HepG2 (cell line): ENCODE measurements around the gene C2orf15. TPM values are rescaled to one million over a fixed set of nuclear protein-coding genes. Genes with fewer than 3 reads are reported as not detected.

Source experiments
- KDM2A ChIP-seq: sonication (generic); formaldehyde crosslinking; IDR thresholded peaks from 2 replicates; pipeline ENCODE4 v1.4.0; 2020; ENCODE audit warnings: low read depth, missing genetic modification reagents, borderline replicate concordance
- KDM5A ChIP-seq: fragments of 200-600 bp; sonication (generic); IDR thresholded peaks from 2 replicates; pipeline ENCODE4 v1.7.0; 2018; ENCODE audit warnings: antibody characterized with exemption, mild to moderate bottlenecking, low read length, borderline replicate concordance
- KDM6A ChIP-seq: IDR thresholded peaks from 2 replicates; pipeline ENCODE4 v1.6.1; 2016; ENCODE audit warnings: low read depth
- PCBP2 ChIP-seq: fragments of 200-400 bp; formaldehyde crosslinking; optimal IDR thresholded peaks from 2 replicates; pipeline ENCODE3; 2018; ENCODE audit warnings: low read length, low read depth; ENCODE audit not compliant: poor library complexity, severe bottlenecking
- RXRB ChIP-seq: IDR thresholded peaks from 2 replicates; pipeline ENCODE4 v1.6.1; 2016; ENCODE audit warnings: borderline replicate concordance, missing genetic modification reagents, missing compliant biosample characterization
- SKIL ChIP-seq: sonication (generic); formaldehyde crosslinking; IDR thresholded peaks from 2 replicates; pipeline ENCODE4 v1.8.0; 2022; ENCODE audit warnings: missing genetic modification reagents, mild to moderate bottlenecking, moderate library complexity, borderline replicate concordance
- ZBTB1 ChIP-seq: sonication (generic); formaldehyde crosslinking; IDR thresholded peaks from 2 replicates; pipeline ENCODE4 v1.4.0; 2020; ENCODE audit warnings: missing genetic modification reagents, borderline replicate concordance
- ZNF205 ChIP-seq: IDR thresholded peaks from 2 replicates; pipeline ENCODE4 v1.6.1; 2018; ENCODE audit warnings: missing biosample characterization, missing genetic modification reagents
- ZNF207 ChIP-seq: fragments of 450-650 bp; IDR thresholded peaks from 2 replicates; pipeline ENCODE4 v1.6.1; 2016; ENCODE audit warnings: antibody characterized with exemption, borderline replicate concordance
- ZNF318 ChIP-seq: sonication (generic); formaldehyde crosslinking; IDR thresholded peaks from 2 replicates; pipeline ENCODE4 v1.4.0; 2020; ENCODE audit warnings: mild to moderate bottlenecking, missing genetic modification reagents
- ZNF607 ChIP-seq: sonication (generic); formaldehyde crosslinking; IDR thresholded peaks from 2 replicates; pipeline ENCODE4 v1.5.1; 2020; ENCODE audit warnings: missing genetic modification reagents, mild to moderate bottlenecking, borderline replicate concordance
- ZNF674 ChIP-seq: sonication (generic); formaldehyde crosslinking; IDR thresholded peaks from 2 replicates; pipeline ENCODE4 v1.5.0; 2020; ENCODE audit warnings: low read depth, mild to moderate bottlenecking, missing genetic modification reagents
- polyA plus RNA-seq, 8 experiments: library from polyadenylated mRNA; depleted of rRNA in 3 of 8; stranded (reverse) in 7 of 8; unstranded in 1 of 8; fragments of >200 nt; fragmentation: Illumina TruSeq in 4 of 8; extraction: Trizol in 4 of 8; gene quantifications; 2 replicates each; pipeline versions ENCODE4 v1.2.1 to v1.2.3, GENCODE V29; 2011 to 2016; ENCODE audit warnings: low read depth in 4 of 8, missing spikeins in 1 of 8, mixed read lengths in 1 of 8; ENCODE audit not compliant: insufficient read depth in 1 of 8
- total RNA-seq, 5 experiments: library from RNA; depleted of rRNA; stranded (reverse); fragments of >200 nt; fragmentation: Illumina TruSeq; extraction: Trizol; gene quantifications; 2 replicates each; pipeline ENCODE4 v1.2.3, GENCODE V29; 2016; ENCODE audit warnings: low read depth in 1 of 5
- TF ChIP-seq, protein P1 (sequence below): sonication (generic); formaldehyde crosslinking; IDR thresholded peaks from 2 replicates; pipeline ENCODE4 v1.5.1; 2020; ENCODE audit warnings: missing genetic modification reagents, mild to moderate bottlenecking, borderline replicate concordance

C2orf15 gene
- total and polyA plus RNA-seq, 2 of the 13 experiments (the other 11 are each of a cell fraction or from before 2014, with no cell fraction given): 5.5 to 8.3 TPM

DNA sequence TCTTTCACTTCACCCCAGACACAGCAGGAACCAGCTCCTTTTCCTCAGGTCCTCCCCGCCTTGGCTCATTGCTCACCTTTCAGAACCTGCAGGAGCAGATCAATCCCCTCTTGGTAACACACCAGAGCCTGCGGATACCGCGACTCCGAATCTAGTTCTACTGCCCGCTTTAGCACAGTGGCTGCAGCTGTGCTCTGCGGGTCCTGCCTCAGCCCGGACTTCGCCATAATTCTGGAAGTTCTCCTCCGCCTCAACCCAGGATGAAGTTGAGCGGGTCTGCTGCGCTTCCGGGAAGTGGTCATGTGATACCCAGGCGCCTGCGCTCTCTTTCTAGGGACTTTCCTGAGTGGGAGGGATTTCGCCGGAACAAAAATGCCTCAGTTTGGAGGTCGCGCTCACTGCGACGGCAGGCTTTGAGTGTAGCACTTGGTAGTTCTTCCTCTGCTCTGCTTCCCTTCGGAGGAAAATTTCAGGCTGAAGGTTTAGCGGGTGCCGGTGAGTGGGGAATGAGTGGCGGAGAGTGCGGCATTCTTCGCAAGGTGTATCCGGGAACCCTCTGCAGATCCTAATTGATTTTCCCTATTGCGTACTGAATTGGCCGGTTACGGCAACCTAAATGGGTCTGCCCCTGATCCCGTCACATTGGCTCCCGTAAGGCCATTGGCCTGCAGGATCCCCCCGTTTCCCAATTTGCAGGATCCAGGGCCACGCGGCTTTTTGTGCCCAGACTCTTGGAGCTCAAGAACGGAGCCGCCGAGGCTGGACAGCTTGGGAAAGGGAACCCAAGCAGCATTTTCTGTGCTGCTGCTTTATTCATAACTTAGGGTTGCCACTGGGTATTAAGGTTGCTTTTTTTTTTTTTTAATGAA lies 39.5 kb downstream of the C2orf15 start, which contains the start of the genes MITD1 and MRPL30 (continued):
- TF ChIP-seq, protein P1, sequence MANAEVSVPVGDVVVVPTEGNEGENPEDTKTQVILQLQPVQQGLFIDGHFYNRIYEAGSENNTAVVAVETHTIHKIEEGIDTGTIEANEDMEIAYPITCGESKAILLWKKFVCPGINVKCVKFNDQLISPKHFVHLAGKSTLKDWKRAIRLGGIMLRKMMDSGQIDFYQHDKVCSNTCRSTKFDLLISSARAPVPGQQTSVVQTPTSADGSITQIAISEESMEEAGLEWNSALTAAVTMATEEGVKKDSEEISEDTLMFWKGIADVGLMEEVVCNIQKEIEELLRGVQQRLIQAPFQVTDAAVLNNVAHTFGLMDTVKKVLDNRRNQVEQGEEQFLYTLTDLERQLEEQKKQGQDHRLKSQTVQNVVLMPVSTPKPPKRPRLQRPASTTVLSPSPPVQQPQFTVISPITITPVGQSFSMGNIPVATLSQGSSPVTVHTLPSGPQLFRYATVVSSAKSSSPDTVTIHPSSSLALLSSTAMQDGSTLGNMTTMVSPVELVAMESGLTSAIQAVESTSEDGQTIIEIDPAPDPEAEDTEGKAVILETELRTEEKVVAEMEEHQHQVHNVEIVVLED (CRISPR knock-in tag): peak; percentile 93
- TF ChIP-seq ZNF607 (CRISPR knock-in tag): peak; percentile 90
- no peak for TF ChIP-seq ZNF318 (CRISPR knock-in tag)
- no peak for TF ChIP-seq ZBTB1 (CRISPR knock-in tag)
- TF ChIP-seq KDM6A (CRISPR knock-in tag): peak; percentile 31; the same call in 1 of the 2 replicates
- peak; percentile 14 for TF ChIP-seq PCBP2
- peak; percentile 96 for TF ChIP-seq KDM5A
- TF ChIP-seq SKIL (CRISPR knock-in tag): peak; percentile 46; the same call in 1 of the 2 replicates
- no peak for TF ChIP-seq ZNF207
- peak; percentile 90 for TF ChIP-seq RXRB
- TF ChIP-seq KDM2A (CRISPR knock-in tag): peak; percentile 98
- no peak for TF ChIP-seq ZNF674
- TF ChIP-seq ZNF205: peak; percentile 93
